ENCODE measurements around the gene SLC39A7. TPM values are rescaled to one million over a fixed set of nuclear protein-coding genes. Genes with fewer than 3 reads are reported as not detected.

SLC39A7 gene
- total and polyA plus RNA-seq, 2 of the 4 experiments (the other 2 are of a cell fraction): 135 to 208 TPM

GRCh38 chr6:33249732-33250630 lies 49.3 kb downstream of the SLC39A7 start (continued):
- no peak for TF ChIP-seq CTCF (conservative IDR thresholded peaks at IDR 0.05; ENCODE audit: low read depth, low read length)

Data from IMR-90 (cell line).